OCI-LY3 (cell line): ENCODE measurements around the gene AP1M2.

Experiments used
- H2AFZ ChIP-seq: fragments of 200-600, 300-600 bp; shearing (Covaris generic); 2 replicates; pipeline ENCODE4 v1.6.0; 2014; ENCODE audit warnings: antibody characterized with exemption, low read depth, low read length
- H3K27ac ChIP-seq: fragments of 200-600, 300-600 bp; sonication (generic); 2 replicates; pipeline ENCODE4 v1.5.1; 2014; ENCODE audit warnings: mild to moderate bottlenecking, low read length, moderate library complexity, mixed read lengths
- H3K27me3 ChIP-seq: fragments of 200-600, 300-600 bp; sonication (generic); 2 replicates; pipeline ENCODE4 v1.6.1; 2014; ENCODE audit warnings: low read depth, low read length, mixed read lengths
- H3K36me3 ChIP-seq: fragments of 200-600, 300-600 bp; sonication (generic); replicated peaks from 2 replicates; pipeline ENCODE3; 2014; ENCODE audit warnings: low read depth, low read length, mixed read lengths
- H3K4me1 ChIP-seq: fragments of 300-600, 200-600 bp; sonication (generic); 2 replicates; pipeline ENCODE4 v1.6.1; 2014; ENCODE audit warnings: low read length, mixed read lengths
- H3K4me2 ChIP-seq: fragments of 200-600, 300-600 bp; sonication (generic); 2 replicates; pipeline ENCODE4 v1.6.1; 2014; ENCODE audit warnings: low read length, mixed read lengths
- H3K4me3 ChIP-seq: fragments of 300-600, 200-600 bp; sonication (generic); 2 replicates; pipeline ENCODE4 v1.5.1; 2014; ENCODE audit warnings: antibody characterized with exemption, mild to moderate bottlenecking, low read length, moderate library complexity
- H3K79me2 ChIP-seq: fragments of 300-600, 200-600 bp; shearing (Covaris generic); 2 replicates; pipeline ENCODE4 v1.6.1; 2014; ENCODE audit warnings: mild to moderate bottlenecking, low read length, mixed read lengths
- H3K9ac ChIP-seq: fragments of 300-600, 200-600 bp; shearing (Covaris generic); 2 replicates; pipeline ENCODE4 v1.6.0; 2014; ENCODE audit warnings: mild to moderate bottlenecking, low read length, moderate library complexity
- H3K9me3 ChIP-seq: fragments of 200-600, 300-600 bp; shearing (Covaris generic); 2 replicates; pipeline ENCODE4 v1.6.1; 2014; ENCODE audit warnings: low read length, mixed read lengths; ENCODE audit not compliant: insufficient read depth
- H4K20me1 ChIP-seq: fragments of 200-600, 300-600 bp; sonication (generic); 2 replicates; pipeline ENCODE4 v1.6.1; 2016; ENCODE audit warnings: low read length, mixed read lengths; ENCODE audit not compliant: insufficient read depth
- CTCF ChIP-seq: fragments of 200-600, 300-600 bp; sonication (generic); IDR thresholded peaks from 2 replicates; pipeline ENCODE4 v1.5.1; 2014; ENCODE audit warnings: antibody characterized with exemption, low read length, low read depth
- EZH2phosphoT487 ChIP-seq: fragments of 200-600 bp; shearing (Covaris generic); IDR thresholded peaks from 2 replicates; pipeline ENCODE4 v1.6.1; 2018; ENCODE audit warnings: antibody characterized with exemption, mixed run types, low read depth

The AP1M2 gene

GRCh38 chr19:10555610-10555973, 31.5 kb downstream of the AP1M2 start:
- no peak overlapping the region for H3K4me2 ChIP-seq
- no peaks in the 10 kb centered on the region for H4K20me1 ChIP-seq
- H3K9ac ChIP-seq: no peak overlapping the region
- peaks cover 68% of the 10 kb centered on the region for H3K36me3 ChIP-seq
- H3K4me3 ChIP-seq: no peak overlapping the region
- H3K4me1 ChIP-seq: no peaks in the 10 kb centered on the region
- H3K27ac ChIP-seq: no peak overlapping the region
- no peak for TF ChIP-seq CTCF
- no peak for TF ChIP-seq EZH2phosphoT487
- H3K9me3 ChIP-seq: no peaks in the 10 kb centered on the region
- no peaks in the 10 kb centered on the region for H3K27me3 ChIP-seq
- H3K79me2 ChIP-seq: no peaks in the 10 kb centered on the region
- H2AFZ ChIP-seq: no peak overlapping the region

- H3K4me1 ChIP-seq: 0 out of 2 replicates have a peak, but pooled peaks cover 3% of the 10 kb centered on the region
- no peak overlapping the region for H3K4me2 ChIP-seq
- no peaks in the 10 kb centered on the region for H3K27me3 ChIP-seq
- H4K20me1 ChIP-seq: no peaks in the 10 kb centered on the region
- H3K27ac ChIP-seq: no peak overlapping the region
- no peak for TF ChIP-seq CTCF
- TF ChIP-seq EZH2phosphoT487: no peak
- H3K9ac ChIP-seq: no peak overlapping the region
- H3K4me3 ChIP-seq: no peak overlapping the region
- no peaks in the 10 kb centered on the region for H3K79me2 ChIP-seq
- peaks cover 67% of the 10 kb centered on the region for H3K36me3 ChIP-seq
- no peak overlapping the region for H2AFZ ChIP-seq
- no peaks in the 10 kb centered on the region for H3K9me3 ChIP-seq
Observed at GRCh38 chr19:10554760-10555609, 32.1 kb downstream of the AP1M2 start.

- no peaks in the 10 kb centered on the region for H4K20me1 ChIP-seq
- 0 out of 2 replicates have a peak, but pooled peaks cover 4% of the 10 kb centered on the region for H3K4me1 ChIP-seq
- peaks cover 62% of the 10 kb centered on the region for H3K36me3 ChIP-seq
- H3K9ac ChIP-seq: no peak overlapping the region
- no peaks in the 10 kb centered on the region for H3K27me3 ChIP-seq
- no peaks in the 10 kb centered on the region for H3K79me2 ChIP-seq
- H2AFZ ChIP-seq: no peak overlapping the region
- TF ChIP-seq CTCF (no peak), EZH2phosphoT487 (no peak)
- no peak overlapping the region for H3K27ac ChIP-seq
- no peak overlapping the region for H3K4me3 ChIP-seq
- H3K9me3 ChIP-seq: no peaks in the 10 kb centered on the region
- no peak overlapping the region for H3K4me2 ChIP-seq
Observed at GRCh38 chr19:10553943-10554381, 33.1 kb downstream of the AP1M2 start.

- H3K4me3 ChIP-seq: no peak overlapping the region
- no peak overlapping the region for H3K9ac ChIP-seq
Observed at GRCh38 chr19:10553087-10553667, 33.9 kb downstream of the AP1M2 start.

More at GRCh38 chr19:10553087-10553667, 33.9 kb downstream of the AP1M2 start:
- peaks cover 66% of the 10 kb centered on the region for H3K36me3 ChIP-seq
- no peaks in the 10 kb centered on the region for H4K20me1 ChIP-seq
- TF ChIP-seq CTCF (no peak), EZH2phosphoT487 (no peak)
- H3K79me2 ChIP-seq: no peaks in the 10 kb centered on the region
- 0 out of 2 replicates have a peak, but pooled peaks cover 4% of the 10 kb centered on the region for H3K4me1 ChIP-seq
- no peak overlapping the region for H3K4me2 ChIP-seq
- no peaks in the 10 kb centered on the region for H3K27me3 ChIP-seq
- no peaks in the 10 kb centered on the region for H3K9me3 ChIP-seq
- no peak overlapping the region for H3K27ac ChIP-seq
- no peak overlapping the region for H2AFZ ChIP-seq
